ENCODE results near the gene ARMC8.
A peak's percentile ranks its signal among the peaks of the same experiment; 100 is the strongest.

ARMC8 gene

DNA sequence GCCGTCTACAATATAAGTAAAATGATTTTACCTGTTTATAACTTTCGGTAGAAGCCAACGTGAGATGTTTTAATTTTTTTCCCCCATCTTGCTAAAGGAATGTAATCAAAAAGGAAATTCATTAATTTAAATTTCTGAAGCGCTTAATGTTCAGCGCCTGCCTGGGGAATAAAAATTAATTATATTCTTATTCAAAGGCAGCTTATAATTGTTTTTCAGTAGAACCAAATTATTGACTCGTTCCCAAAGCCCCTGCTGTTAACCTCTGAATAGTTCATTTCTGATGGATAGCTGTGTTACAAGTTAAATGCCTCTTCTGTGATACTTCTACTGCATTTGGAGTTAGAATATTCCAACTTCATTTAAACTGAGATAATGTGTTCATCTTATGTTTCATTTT is 51.6 kb downstream of the ARMC8 start:
- TF ChIP-seq, protein P1, sequence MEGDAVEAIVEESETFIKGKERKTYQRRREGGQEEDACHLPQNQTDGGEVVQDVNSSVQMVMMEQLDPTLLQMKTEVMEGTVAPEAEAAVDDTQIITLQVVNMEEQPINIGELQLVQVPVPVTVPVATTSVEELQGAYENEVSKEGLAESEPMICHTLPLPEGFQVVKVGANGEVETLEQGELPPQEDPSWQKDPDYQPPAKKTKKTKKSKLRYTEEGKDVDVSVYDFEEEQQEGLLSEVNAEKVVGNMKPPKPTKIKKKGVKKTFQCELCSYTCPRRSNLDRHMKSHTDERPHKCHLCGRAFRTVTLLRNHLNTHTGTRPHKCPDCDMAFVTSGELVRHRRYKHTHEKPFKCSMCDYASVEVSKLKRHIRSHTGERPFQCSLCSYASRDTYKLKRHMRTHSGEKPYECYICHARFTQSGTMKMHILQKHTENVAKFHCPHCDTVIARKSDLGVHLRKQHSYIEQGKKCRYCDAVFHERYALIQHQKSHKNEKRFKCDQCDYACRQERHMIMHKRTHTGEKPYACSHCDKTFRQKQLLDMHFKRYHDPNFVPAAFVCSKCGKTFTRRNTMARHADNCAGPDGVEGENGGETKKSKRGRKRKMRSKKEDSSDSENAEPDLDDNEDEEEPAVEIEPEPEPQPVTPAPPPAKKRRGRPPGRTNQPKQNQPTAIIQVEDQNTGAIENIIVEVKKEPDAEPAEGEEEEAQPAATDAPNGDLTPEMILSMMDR (IDR thresholded peaks at IDR 0.05; ENCODE audit: low read depth, low read length) = no peak
- no peak overlapping the region for H3K4me3 ChIP-seq (replicated peaks in 1 of 2; ENCODE audit: low read depth in 2 of 2, low read length in 2 of 2)
- DNase-seq (ENCODE audit: low read depth in 2 of 2) = no peak

DNA sequence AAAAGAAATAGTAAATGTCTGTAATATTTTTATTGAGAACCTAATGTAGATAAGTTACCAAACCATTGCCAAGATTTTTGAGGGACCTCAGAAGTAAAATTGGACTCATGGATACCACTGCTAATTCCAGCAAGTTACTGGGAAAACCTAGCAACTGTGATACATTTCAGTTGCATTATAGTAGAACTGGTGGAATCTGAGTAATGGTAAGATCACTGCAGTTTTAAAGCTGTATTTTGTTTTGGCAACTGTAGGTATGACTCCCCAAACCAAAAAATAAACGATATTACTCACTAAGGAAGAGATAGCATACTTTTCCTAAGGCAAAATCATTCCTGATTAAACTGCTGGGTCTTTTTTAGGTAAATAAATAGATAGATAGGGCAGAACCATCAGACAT is 54.0 kb downstream of the ARMC8 start:
- H3K4me3 ChIP-seq (replicated peaks in 1 of 2; ENCODE audit: low read depth in 2 of 2, low read length in 2 of 2) = no peak overlapping the region
- TF ChIP-seq, protein P1 (IDR thresholded peaks at IDR 0.05; ENCODE audit: low read depth, low read length) = no peak
- DNase-seq (ENCODE audit: low read depth in 2 of 2) = peak in 1 of 2 donors; percentile 27

DNA sequence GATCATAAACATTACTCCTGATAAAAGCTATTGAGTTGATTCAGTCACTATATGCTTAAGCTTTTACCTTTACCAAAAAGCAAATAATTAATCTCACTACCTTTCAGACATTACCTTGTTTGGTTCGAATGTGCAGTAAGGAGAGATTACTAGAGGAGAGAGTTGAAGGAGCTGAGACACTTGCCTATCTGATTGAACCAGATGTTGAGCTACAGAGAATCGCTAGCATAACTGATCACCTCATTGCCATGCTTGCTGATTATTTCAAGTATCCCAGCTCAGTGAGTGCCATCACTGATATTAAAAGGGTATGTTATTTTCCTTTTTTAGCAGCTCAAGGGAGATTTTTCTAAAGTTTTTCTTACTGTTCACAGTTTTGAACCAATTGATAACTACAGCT is 54.6 kb downstream of the ARMC8 start:
- DNase-seq (ENCODE audit: low read depth in 2 of 2) = no peak
- no peak overlapping the region for H3K4me3 ChIP-seq (replicated peaks in 1 of 2; ENCODE audit: low read depth in 2 of 2, low read length in 2 of 2)
- TF ChIP-seq, protein P1 (IDR thresholded peaks at IDR 0.05; ENCODE audit: low read depth, low read length) = no peak

DNA sequence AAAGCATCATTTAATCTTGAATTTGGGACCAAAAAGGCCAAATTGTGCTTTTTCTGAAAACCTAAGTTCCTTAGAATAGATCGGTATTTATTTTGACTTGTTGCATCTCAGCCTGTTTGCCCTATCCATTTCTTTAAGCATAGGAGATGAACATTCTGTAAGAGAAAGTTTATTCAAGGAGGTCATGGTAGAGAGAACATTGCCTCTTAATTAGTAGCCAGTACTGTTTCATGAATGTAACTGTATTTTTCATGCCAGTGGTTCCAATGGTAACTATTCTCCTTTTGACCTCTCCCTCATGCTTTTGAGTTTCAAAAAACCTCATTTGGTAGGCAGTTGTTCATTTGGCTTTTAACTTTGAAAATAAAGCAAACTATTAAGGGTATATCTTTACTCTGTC is 55.4 kb downstream of the ARMC8 start:
- TF ChIP-seq, protein P1 (IDR thresholded peaks at IDR 0.05; ENCODE audit: low read depth, low read length) = no peak

DNA sequence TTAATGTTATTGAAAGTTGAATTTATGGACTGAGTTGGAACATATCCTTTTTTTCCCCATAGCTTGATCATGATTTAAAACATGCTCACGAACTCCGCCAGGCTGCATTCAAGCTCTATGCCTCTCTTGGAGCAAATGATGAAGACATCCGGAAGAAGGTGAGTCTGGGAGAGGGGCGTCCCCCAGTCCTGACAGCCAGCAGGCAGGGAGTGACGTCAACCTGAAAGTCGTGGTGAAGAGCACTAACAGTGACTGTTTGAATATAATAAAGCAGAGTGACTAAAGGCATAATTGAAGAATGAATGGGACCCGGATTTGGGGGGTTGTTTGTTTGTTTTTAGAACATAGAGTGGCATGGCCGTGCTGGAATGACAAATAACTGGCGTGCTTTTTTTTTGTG is 57.9 kb downstream of the ARMC8 start:
- TF ChIP-seq, protein P1 (IDR thresholded peaks at IDR 0.05; ENCODE audit: low read depth, low read length) = no peak

More for the DNA sequence above, 55.4 kb downstream of the ARMC8 start:
- no peak overlapping the region for H3K4me3 ChIP-seq (replicated peaks in 1 of 2; ENCODE audit: low read depth in 2 of 2, low read length in 2 of 2)
- DNase-seq (ENCODE audit: low read depth in 2 of 2) = no peak

DNA sequence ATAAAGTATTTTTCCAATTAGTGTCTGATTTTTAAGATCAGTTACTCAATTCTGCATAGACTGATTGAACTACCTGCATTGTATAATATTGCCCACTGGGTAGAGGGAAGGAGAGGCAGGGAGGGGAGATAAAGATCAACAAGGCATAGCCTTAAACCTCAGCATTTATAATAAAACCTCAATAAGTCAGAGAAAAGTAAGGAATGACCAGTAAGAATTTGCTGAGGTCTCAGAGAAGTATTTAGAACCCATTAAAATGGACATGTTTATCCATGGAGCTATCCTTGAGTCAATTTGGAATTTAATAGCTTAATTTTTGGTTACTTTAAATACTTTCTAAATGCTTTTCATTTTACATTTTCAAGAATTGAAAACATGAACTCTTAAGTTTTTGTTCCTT is 62.5 kb downstream of the ARMC8 start:
- H3K4me3 ChIP-seq (replicated peaks in 1 of 2; ENCODE audit: low read depth in 2 of 2, low read length in 2 of 2) = no peak overlapping the region
- TF ChIP-seq, protein P1 (IDR thresholded peaks at IDR 0.05; ENCODE audit: low read depth, low read length) = no peak
- no peak for DNase-seq (ENCODE audit: low read depth in 2 of 2)

More for the DNA sequence above, 57.9 kb downstream of the ARMC8 start:
- H3K4me3 ChIP-seq (replicated peaks in 1 of 2; ENCODE audit: low read depth in 2 of 2, low read length in 2 of 2) = no peak overlapping the region
- no peak for DNase-seq (ENCODE audit: low read depth in 2 of 2)

DNA sequence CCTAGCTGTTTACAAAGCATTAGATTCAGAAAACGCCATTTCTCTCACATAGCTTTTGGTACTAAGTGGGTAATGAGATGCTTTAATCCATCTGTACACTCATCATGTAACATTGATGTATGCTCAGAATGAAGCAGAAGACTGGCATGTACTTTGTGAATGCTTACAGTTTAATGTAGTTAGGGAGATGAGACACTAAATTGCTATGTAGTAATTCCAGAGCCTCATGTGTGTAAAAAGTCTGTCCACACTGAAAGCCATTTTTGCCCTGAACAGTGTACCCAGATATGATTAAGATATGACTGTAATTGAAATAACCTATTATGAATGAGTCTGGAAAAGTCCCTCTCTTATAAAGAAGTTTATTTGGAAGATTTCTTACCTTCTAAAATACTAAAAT is 66.5 kb downstream of the ARMC8 start:
- H3K4me3 ChIP-seq (replicated peaks in 1 of 2; ENCODE audit: low read depth in 2 of 2, low read length in 2 of 2) = no peak overlapping the region
- no peak for DNase-seq (ENCODE audit: low read depth in 2 of 2)
- TF ChIP-seq, protein P1 (IDR thresholded peaks at IDR 0.05; ENCODE audit: low read depth, low read length) = no peak

Data from cardiac fibroblast (primary cell).